Nephron progenitor cell (in vitro differentiated cells): ENCODE data around the gene WBP11.
"Not testable (repeated sequence)": the region's sequence is repeated elsewhere in the genome, so short reads cannot be mapped to it uniquely, and the experiment has no call there.

ENCODE experiments used
- DNase-seq: peaks from one replicate; pipeline ENCODE4 v3.0.0; 2021
- H3K27ac Mint-ChIP-seq: 2 replicates; pipeline ENCODE4 v1.8.0; 2021; ENCODE audit warnings: mild to moderate bottlenecking, moderate library complexity, mixed read lengths
- H3K27me3 Mint-ChIP-seq: 2 replicates; pipeline ENCODE4 v1.8.0; 2021; ENCODE audit warnings: mild to moderate bottlenecking, low read depth, mixed read lengths; ENCODE audit not compliant: poor library complexity
- H3K36me3 Mint-ChIP-seq: 2 replicates; pipeline ENCODE4 v1.8.0; 2021; ENCODE audit warnings: low read depth, mixed read lengths
- H3K4me1 Mint-ChIP-seq: 2 replicates; pipeline ENCODE4 v1.8.0; 2021; ENCODE audit warnings: mixed read lengths
- H3K4me3 Mint-ChIP-seq: 2 replicates; pipeline ENCODE4 v1.8.0; 2021; ENCODE audit warnings: mild to moderate bottlenecking, moderate library complexity, mixed read lengths
- H3K9me3 Mint-ChIP-seq: 2 replicates; pipeline ENCODE4 v1.8.0; 2021; ENCODE audit warnings: mild to moderate bottlenecking, moderate library complexity, mixed read lengths
- CTCF ChIP-seq: fragments of 200-600 bp; sonication (generic); IDR thresholded peaks from 2 replicates; pipeline ENCODE4 v1.5.0; 2021; ENCODE audit warnings: antibody characterized with exemption

Gene WBP11

GRCh38 chr12:14769969-14770495 is 33.2 kb downstream of the WBP11 start:
- peak; percentile 69 for TF ChIP-seq CTCF
- peaks cover 52% of the 10 kb centered on the region for H3K4me1 Mint-ChIP-seq

GRCh38 chr12:14769466-14769968 is 33.8 kb downstream of the WBP11 start:
- H3K4me1 Mint-ChIP-seq = peaks cover 47% of the 10 kb centered on the region
- peaks cover 35% of the 10 kb centered on the region for H3K36me3 Mint-ChIP-seq
- peak; percentile 56 for DNase-seq
- peaks cover 6% of the 10 kb centered on the region for H3K27me3 Mint-ChIP-seq
- peak overlapping the region; percentile 99 for H3K27ac Mint-ChIP-seq
- peaks cover 26% of the 10 kb centered on the region for H3K9me3 Mint-ChIP-seq
- no peak for TF ChIP-seq CTCF
- H3K4me3 Mint-ChIP-seq = peak overlapping the region; percentile 99

More at GRCh38 chr12:14769969-14770495, 33.2 kb downstream of the WBP11 start:
- Mint-ChIP-seq H3K27me3 (peaks cover 6% of the 10 kb centered on the region), H3K36me3 (peaks cover 30% of the 10 kb centered on the region), H3K9me3 (peaks cover 26% of the 10 kb centered on the region), H3K27ac (peak overlapping the region; percentile 99), H3K4me3 (peak overlapping the region; percentile 99)
- DNase-seq = peak; percentile 84

- peaks cover 26% of the 10 kb centered on the region for H3K9me3 Mint-ChIP-seq
- TF ChIP-seq CTCF = no peak
- DNase-seq = no peak
- H3K27ac Mint-ChIP-seq = peak overlapping the region; percentile 99
- H3K4me3 Mint-ChIP-seq = peak overlapping the region; percentile 99
- H3K27me3 Mint-ChIP-seq = peaks cover 4% of the 10 kb centered on the region
- H3K4me1 Mint-ChIP-seq = peaks cover 43% of the 10 kb centered on the region
- peaks cover 39% of the 10 kb centered on the region for H3K36me3 Mint-ChIP-seq
Measured at GRCh38 chr12:14768823-14769405, 34.4 kb downstream of the WBP11 start.

GRCh38 chr12:14767617-14768016 is 35.7 kb downstream of the WBP11 start:
- DNase-seq = no peak
- Mint-ChIP-seq H3K4me1 (peaks cover 39% of the 10 kb centered on the region), H3K27ac (no peak overlapping the region), H3K27me3 (no peaks in the 10 kb centered on the region), H3K9me3 (peaks cover 26% of the 10 kb centered on the region), H3K4me3 (no peak overlapping the region), H3K36me3 (peaks cover 42% of the 10 kb centered on the region)
- TF ChIP-seq CTCF = no peak

GRCh38 chr12:14766649-14767215 is 36.5 kb downstream of the WBP11 start:
- TF ChIP-seq CTCF = no peak
- Mint-ChIP-seq H3K27ac (no peak overlapping the region), H3K27me3 (no peaks in the 10 kb centered on the region), H3K9me3 (peaks cover 31% of the 10 kb centered on the region), H3K4me1 (peaks cover 32% of the 10 kb centered on the region), H3K4me3 (no peak overlapping the region), H3K36me3 (peaks cover 51% of the 10 kb centered on the region)
- no peak for DNase-seq

- not testable (repeated sequence) for H3K4me3 Mint-ChIP-seq, DNase-seq, H3K27me3 Mint-ChIP-seq, H3K27ac Mint-ChIP-seq
- peaks cover 58% of the 10 kb centered on the region for H3K36me3 Mint-ChIP-seq
- peaks cover 38% of the 10 kb centered on the region for H3K9me3 Mint-ChIP-seq
- peaks cover 30% of the 10 kb centered on the region for H3K4me1 Mint-ChIP-seq
Measured at GRCh38 chr12:14766020-14766419, 37.3 kb downstream of the WBP11 start.
